Activated T-cell treated with anti-CD3 and anti-CD28 coated beads for 48 hours (primary cell): ENCODE data around the gene ZBTB42.

ENCODE experiments used
- DNase-seq: peaks from one replicate; pipeline ENCODE4 v3.0.0-alpha.2; 2020; ENCODE audit warnings: low read depth

Gene ZBTB42

DNA sequence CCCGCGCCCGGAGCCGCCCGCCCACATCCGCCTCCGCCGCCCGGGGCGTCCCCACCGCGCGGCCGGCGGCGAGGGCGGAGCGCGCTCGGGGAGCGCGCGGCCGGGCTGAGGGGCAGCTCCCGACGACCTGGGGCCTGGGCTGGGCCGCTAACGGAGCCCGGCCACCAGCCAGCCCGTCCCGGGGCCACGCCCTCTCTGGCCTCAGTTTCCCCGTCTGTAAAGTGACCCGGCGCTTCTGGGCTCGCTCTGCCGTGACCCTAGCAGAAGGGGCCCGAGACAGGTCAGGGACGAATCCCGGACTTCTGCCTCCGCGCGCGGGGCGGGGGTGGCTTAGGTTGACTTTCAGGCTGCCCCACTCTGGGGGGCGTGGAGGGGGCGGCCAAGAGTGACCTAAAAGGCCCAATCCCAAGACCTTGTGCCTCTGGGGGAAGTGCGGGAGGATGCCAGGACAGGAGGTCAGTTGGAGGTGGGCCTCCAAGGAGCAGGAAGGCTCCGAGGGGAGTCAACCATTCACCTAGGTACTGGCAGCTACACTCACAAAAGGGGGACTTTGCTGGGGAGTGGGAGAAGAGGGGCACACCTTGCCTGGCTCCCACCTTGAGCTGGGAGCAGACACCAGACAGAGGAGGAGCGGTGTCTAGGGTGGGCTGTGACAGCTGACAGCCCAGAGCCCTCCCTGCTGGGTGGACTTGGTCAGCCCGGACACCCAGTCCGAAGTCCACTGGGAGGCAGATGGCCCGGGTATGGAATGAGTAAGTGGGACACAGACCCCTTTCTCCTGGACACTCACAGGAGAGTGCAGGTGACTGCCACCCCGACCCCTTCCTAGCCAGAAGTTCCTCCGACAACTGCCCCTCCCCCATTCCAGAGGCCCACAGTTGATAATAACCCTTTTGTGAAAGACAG is 4.9 kb upstream of the ZBTB42 start:
- peak; percentile 53 for DNase-seq

DNA sequence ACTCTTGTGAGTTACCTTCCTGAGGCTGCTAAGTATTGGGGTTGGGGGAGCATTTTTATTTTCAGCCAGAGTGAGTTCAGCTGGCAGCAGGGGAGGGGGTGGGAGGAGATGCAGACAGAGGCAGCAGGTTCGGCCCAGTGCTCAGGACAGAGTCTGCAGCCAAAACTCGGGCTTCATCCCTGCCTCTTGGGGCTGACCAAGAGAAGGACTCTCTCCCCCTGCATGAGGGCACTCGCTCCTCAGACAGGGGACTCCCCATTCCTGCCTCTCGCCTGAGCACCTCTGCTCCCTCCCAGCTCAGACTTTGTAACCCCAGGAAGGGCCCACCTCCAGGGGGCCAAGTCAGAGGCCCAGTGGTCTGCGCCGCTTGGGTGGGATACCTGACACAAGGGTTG is 4.2 kb upstream of the ZBTB42 start:
- no peak for DNase-seq

DNA sequence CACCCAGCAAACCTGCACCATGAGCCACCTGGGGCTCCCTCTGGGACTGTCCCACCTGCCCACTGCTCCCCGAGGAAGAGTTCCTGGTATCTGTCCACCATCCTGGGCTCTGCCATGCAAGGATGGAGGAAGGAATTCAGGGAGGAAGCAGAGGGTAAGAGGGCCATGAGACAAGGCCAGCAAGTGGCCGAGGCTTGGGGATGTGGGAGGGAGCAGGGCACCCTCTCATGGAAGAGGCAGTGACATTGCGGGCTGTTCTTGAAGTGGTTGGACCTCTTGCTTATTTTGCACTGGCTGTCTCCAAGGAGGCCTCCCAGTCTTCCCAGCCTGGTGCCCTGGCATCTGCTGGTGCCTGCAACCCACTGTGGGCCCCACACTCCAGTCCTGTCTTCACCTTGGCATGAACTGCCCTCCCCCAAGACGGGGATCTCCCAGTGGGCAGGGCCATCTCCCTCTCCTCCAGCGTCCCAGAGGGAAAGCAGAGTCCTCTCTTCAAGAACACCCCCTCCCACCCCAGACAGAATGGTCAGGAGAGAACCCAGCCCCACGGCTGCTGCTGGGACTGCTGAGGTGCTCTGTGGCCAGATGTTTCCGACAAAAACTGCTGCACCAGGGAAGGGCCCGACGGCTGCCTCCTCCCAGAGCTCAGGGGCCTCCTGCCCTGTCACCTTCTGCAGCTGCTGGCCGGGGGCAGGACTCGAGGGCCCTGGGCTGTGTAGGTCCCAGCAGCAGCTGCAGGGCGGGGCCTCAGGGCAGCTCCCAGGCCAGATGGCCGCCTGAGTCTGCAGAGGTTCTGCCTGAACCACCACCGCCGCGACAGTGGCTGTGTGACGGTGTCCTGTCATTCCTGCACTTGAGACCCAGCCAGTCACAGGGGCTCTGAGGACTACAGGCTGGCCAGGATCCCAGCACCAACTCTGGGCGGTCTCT is 3.5 kb upstream of the ZBTB42 start:
- DNase-seq, result no peak

DNA sequence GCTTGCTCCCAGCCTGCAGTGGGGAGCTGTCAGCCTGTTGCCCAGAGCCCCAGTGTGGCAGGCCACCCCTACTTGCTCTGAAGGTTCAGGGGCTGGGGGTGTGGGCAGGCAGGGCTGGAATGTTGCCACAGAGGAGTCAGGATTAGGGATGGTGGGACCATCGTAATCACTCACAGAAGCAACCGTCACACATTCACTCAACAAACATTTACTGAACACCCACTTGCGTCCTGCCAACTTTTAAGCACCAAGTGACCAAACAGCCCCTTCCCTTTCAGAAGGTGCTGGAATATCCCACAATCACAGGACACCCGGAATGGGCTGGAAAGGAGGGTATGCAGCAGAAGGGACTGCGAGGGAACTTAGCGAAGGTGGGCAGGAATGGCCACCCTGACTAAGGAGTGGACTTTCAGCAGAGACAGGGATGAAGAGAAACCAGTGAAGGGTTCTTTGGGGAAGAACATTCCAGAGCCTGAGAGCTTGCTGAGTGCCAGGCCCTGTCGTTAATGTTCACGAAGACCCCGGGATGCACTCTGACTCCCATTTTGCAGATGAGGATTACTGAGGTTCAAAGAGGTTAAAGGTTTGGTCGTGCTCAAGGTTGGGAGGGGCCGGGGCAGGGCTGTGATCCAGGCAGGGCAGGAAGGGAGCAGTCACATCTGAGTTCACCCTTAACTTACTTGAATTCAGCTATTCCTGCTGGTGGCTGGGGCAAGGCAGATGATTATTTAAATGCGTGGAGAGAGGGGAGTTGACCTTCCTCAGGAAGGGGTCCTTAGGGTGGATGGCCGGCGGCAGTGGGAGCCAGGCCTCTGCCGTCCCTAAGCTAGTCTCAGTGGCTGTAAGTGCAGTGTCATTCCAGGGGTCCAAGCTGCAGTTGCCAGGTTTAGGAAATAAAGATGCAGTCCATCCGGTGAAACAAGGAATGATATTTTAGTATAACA is 2.3 kb upstream of the ZBTB42 start:
- no peak for DNase-seq

DNA sequence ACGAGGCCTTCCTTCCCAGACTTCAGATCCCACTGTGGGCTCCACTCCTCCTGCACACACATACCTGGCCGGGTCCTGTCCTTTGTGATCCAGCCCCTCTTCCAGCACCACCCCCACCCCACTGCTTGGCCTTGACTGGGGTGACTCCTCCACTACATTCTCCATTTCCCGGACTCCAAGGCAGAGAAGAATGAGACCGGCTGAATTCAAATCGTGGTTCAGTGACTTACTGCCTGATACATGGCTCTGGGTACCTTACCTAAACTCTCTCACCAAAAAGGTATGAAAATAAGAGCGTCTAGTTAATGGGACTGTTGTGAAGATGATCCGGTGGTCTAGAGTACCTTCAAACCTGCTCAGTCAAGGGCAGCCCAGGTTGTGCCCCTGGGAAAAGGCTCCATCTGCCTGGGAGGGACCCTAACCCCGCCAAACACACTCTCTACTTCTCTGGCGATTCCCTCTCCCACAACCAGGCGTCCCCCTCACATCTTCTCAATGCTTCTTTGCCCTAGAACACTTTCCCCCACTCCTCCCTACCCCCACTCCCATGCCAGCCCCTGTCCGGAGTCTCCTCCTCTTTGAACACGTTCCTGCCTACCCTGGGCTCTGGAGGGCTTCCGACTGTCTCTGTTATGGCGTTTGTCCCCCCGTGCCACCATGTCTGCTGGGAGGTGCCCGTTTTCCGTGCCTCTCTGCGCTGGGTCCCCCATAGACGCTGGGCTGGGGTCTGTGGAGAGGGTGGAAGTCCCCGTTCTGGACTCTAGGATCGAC is 1.5 kb upstream of the ZBTB42 start:
- DNase-seq, result no peak

DNA sequence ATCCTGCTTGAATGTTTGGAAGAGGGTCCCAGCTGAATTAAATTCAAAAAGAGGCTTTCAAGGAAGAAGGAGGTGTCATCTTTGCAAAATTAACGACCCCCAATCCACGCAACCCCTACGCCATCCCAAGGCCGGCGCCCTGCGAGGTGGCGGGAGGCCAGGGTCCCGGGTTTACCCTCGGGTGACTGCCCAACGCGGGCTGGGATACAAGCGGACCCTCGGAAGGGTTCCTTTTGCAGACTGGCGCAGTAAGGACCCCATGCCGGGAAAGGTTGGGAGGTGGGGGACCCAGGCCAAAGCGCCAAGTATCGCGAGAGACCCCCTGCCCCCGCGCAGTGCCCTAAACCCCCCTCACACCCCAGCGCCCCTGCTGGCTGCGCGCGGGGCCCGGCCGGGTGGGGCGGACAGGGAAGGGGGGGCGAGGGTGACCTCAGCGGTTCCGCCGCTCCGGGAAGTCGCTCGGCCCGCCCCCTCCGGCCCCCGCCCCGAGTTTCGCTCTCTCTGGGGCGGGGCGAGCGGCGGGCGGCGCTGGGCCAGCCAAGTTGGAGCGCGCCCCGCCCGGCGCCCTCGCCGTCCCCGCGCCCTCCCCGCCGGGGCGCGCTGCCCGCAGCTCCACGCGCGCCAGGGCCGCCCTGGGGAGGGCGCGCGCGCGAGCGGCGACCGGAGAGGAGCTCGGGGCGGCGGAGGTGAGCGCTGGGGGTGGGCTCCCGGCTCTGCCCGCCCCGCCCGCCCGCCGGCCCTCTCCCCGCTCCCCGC is 708 bp upstream of the ZBTB42 start:
- peak; percentile 74 for DNase-seq

DNA sequence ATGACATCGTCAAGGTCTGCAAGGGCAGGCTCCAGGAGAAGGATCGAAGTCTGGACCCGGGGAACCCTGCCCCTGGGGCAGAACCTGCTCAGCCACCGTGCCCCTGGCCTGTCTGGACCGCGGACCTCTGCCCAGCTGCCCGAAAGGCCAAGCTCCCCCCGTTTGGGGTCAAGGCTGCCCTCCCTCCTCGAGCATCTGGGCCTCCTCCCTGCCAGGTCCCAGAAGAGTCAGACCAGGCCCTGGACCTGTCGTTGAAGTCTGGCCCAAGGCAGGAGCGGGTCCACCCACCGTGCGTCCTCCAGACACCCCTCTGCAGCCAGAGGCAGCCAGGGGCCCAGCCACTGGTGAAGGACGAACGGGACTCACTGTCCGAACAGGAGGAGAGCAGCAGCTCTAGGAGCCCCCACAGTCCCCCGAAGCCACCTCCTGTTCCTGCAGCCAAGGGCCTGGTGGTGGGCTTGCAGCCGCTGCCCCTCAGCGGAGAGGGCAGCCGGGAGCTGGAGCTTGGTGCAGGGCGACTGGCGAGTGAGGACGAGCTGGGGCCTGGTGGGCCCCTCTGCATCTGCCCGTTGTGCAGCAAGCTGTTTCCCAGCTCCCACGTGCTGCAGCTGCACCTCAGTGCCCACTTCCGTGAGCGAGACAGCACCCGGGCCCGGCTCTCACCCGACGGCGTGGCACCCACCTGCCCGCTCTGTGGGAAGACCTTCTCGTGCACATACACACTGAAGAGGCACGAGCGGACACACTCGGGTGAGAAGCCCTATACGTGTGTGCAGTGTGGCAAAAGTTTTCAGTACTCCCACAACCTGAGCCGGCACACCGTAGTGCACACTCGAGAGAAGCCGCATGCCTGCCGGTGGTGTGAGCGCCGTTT is 856 bp downstream of the ZBTB42 start:
- DNase-seq, result no peak

DNA sequence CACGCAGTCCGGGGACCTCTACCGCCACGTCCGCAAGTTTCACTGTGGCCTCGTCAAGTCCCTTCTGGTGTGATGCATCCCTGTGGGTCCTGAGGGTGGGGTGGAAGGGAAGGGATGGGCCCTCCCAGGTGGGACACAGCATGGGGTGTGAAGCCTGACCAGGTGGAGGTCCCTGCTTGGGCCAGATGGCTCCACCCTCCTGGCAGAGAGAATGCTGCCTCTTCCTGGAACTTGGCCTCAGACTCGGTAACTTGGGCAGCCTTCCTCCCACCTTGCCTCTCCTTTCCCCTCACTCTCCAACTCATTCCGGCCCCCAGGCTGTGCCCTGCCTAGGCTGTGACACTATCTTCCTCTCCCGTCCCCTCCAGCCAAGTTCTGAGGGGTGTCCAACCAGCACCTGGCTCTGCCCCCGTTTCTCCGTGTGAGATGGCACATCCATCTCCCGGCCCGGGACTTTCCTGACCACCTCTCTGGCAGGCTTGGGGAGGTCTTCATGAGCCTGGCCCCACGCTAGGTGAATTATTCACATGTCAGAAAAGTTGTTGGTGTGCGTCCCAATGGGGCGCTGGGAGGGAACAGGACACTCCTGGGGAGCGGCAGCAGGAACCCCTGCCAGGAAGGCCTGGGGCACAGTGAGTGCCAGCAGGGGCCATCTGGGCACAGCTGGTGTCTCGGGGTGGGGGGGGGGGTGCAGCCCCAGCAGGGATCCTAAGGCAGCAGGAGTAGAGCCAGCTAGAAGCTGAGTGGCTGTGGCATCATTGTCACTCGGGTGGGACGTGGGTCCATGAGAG is 1.7 kb downstream of the ZBTB42 start:
- DNase-seq, result no peak

DNA sequence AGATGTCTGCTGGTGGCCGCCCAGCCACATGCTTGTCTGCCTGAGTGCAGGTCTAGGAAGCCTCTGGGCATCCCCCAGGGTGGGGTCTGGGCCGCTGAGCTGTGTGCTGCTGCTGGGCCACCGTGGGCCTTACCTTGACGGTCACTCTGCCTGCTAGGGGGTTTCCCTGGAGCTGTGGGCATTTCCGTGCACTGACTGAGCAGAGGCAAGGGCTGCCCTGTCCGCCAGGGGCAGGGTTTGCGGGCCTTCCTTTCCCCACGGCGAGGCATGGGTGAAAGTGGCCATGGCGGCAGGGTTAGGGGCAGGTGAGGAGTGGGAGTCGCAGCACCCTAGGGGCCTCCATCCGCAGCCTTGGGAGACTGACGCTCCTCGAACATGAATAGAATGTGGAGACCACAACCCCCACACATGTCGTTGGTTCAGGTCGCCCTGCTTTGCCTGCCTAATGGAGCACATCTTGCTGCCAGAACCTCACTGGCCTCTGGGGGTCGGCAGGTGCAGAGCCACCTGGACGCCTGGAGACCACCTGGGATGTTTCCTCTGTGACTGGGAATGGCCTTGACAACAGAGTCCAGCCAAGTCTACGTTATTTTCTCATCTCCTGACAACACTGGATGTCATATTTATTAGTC is 2.5 kb downstream of the ZBTB42 start:
- DNase-seq, result no peak

DNA sequence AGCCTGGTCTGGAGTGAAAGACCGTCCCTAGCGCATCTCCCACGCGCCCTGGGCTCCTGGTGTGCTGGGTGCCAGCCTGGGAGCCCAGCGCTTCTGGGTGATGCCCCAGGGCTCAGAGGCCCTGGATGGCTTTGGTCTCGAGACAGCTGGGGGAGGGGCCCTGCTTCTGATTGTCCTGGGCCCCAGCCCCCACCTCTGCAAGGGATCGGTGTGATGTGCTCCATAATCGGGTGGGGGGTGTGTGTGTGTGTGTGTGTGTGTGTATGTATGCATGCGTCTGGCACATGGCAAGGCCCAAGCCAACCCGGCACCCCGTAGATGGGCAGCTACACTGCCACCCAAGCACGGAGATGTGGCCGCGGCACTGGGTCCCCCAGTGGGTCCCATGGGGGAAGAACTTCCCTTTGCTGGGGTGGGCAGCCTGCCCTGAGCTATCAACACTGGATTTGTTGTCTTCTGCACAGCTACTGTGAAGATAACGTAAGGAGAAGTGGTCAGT is 3.1 kb downstream of the ZBTB42 start:
- DNase-seq, result no peak

DNA sequence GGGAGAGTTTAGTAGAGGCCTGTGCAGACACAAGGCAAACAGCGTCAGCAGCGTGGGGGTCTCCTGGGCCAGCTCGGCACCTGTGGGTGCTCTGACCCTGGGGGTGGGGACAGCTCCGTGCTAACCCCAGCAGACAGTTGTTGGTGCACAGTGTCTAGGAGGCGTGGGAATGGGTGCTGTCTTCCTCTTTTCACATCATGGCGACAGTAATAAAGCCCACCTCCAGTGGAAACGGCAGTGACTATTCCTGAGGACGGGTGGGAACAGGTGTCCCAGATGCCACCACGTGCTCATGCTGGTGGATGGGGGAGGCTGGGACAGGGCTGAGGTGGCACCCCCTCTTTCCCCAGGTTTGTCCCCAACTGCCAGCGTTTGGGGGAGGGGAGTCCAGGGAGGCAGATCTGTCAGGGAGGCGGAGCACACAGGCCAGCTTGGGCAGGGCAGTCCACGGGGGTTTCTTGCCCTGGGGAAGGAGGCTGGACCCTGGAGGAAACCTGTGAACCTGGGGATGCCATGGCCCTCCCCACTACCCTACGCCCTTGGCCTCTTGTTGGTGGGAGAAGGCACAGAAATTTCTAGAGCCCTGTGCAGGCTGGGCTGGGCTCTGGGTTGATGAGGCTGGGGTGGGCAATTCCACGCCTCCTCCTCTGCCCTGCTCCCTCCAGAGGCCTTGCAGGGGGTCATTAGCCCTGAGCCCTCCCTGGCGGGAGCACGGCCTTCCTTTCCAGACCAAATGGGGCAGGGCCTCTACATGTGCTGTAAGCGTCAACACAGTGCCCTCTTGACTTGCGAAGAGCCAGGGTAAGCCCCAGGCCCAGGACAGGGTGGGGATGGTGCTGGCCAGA is 3.8 kb downstream of the ZBTB42 start:
- DNase-seq, result no peak

DNA sequence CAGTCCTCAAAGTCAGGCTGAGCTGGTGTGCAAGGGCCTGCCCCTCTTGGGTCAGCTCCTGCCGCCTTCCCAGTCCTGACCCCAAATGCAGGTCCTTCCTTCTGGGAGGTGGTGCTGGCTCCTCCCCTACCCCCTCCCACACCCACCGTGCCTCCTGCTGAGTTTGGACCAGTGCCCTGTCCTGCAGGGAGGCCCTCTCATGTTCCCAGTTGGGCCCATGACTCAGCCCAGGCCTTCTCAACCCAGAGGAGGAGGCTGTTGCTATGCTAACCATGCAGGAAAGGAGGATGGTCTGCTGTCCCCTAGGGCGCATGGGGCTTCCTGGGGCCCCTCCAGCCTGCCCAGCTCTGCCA is 4.4 kb downstream of the ZBTB42 start:
- no peak for DNase-seq

DNA sequence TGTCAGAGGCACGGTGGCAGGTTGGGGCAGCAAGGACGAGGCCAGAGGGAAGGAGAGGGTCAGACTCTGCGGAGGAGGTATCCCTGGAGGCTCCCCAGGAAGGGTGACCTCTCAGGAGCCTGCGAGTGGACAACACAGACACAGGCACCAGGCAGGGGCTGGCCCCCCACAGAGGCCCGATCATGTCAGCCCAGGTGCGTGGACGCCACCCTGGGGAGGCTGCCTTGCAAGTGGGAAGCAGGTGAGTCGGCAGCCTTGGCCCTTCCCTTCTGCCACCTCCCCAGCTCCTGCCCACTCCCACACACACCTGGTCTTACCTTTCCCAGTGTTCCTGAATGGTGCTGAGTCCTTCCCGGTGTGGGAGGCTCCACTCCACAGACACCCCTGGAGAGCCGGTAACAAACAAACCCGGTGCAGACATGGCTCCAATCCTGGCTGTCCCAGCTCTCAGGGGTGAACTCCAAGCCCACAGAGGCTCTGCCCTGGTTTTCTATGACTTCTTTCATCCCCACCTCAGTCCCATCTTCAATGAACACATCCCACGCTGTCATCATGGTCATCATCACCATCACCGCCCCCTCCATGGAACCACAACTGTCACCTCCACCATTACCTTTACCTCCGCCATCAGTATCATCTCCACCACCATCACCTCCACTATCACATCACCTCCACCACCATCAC is 5.2 kb downstream of the ZBTB42 start:
- no peak for DNase-seq

DNA sequence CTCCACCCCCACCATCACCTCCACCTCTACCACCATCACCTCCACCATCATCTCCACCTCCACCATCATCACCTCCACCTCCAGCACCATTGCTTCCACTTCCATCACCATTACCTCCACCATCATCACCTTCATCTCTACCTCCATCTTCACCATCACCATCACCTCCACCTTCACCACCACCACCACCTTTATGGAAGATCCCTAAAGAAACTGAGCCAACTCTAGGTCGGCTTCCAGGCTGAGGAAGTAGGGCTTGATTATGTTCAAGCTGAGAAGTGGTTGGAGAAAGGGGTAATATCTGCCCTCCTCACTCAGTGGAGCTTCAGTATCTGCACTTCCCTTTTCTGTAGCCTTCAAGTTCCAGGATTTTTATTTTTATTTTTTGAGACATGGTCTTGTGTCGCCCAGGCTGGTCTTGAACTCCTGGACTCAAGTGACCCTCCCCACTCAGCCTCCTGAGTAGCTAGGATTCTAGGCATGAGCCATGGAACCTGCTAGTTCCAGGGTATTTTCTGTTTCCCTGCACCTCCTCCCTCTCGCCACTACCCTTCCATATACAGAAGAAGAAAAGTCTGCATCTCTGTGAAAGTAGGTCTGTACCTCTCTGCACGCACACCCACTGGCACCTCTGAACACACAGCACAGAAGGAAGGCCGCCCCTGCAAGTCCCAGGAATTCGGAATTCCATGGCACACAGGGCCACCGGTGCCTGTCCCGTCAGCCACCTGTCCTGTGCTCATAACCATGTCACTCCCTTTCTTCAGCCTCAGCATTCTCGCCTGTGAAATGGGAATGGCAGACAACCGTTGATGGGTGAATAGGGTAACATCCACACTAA is 5.9 kb downstream of the ZBTB42 start:
- DNase-seq, result no peak

DNA sequence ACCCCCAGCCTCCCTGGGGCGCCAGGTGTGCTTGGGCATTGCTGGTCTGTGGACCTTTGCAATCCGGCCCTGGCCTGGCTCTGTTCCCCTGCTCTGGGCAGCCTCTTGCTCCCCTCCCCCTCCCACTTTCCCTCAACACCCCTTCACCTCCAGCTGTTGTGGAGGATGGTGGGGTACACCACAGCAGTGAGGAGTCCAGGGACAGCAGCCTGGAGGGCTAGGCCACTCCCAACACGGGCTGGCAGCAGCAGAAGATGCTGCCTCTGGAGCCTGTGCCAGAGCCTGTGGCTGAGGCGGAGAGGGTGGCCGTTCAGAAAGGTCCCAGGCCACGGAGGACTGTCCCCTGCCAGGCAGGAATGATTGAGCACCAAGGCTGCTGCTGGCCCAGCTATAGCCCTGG is 7.6 kb downstream of the ZBTB42 start:
- no peak for DNase-seq
